K562 (cell line): ENCODE data around the gene FOXE1. TPM values are rescaled to one million over a fixed set of nuclear protein-coding genes. Genes with fewer than 3 reads are reported as not detected.

ENCODE experiments used
- ATAC-seq: fragments of 200-7000 bp; cut with Tn5 transposase; 3 replicates; pipeline ENCODE4 v1.9.1; 2020; ENCODE audit warnings: moderate library complexity
- BruUV-seq: library from RNA; stranded (reverse); fragments of 400-500 nt; replicated peaks from 2 replicates; lab custom pipeline; 2021; lab: Mats Ljungman, UMichigan
- CTCF ChIA-PET: fragments of 300-600 bp; formaldehyde crosslinking; extraction: SDS; loops from one replicate; lab custom pipeline; 2021; ENCODE audit warnings: low intra/inter-chr PET ratio; lab: Yijun Ruan, JAX
- POLR2A ChIA-PET: fragments of 300-600, 350-650 bp; sonication (Branson Sonifier 250); formaldehyde crosslinking; extraction: SDS; loops from one replicate; lab custom pipeline; 2021; ENCODE audit warnings: antibody characterized with exemption, inconsistent platforms; lab: Yijun Ruan, JAX
- DNase-seq, 4 experiments: peaks; one replicate each; pipeline versions ENCODE4 v3.0.0 to v3.0.0-alpha.2; 2011 to 2018; ENCODE audit warnings: low spot score in 3 of 4, mixed read lengths in 3 of 4; ENCODE audit errors: extremely low read depth in 1 of 4
- FAIRE-seq: peaks from 2 replicates; lab custom pipeline; 2011; peaks lifted over from hg19 to GRCh38; lab: Jason Lieb, UNC
- H2AFZ ChIP-seq: 2 replicates; pipeline ENCODE4 v1.6.0; 2011; ENCODE audit warnings: low read depth, low read length, control low read depth, inconsistent platforms
- H3K27ac ChIP-seq: fragments of 200-600 bp; 3 replicates; pipeline ENCODE4 v1.8.0; 2011; ENCODE audit warnings: low read depth, mild to moderate bottlenecking, control low read depth, inconsistent platforms, low read length, moderate library complexity, mixed read lengths; ENCODE audit errors: extremely low read depth
- H3K27me3 ChIP-seq, 2 experiments: fragments of 300-600 bp in 1 of 2; 2 replicates in 1 of 2; 3 replicates in 1 of 2; pipeline versions ENCODE4 v1.6.0 to v1.8.0; 2011; ENCODE audit warnings: inconsistent platforms in 2 of 2, low read length in 2 of 2, mild to moderate bottlenecking in 1 of 2, mixed read lengths in 1 of 2, moderate library complexity in 1 of 2; ENCODE audit not compliant: control insufficient read depth in 2 of 2, insufficient read depth in 2 of 2
- H3K36me3 ChIP-seq: fragments of 300-600 bp; 3 replicates; pipeline ENCODE4 v1.8.0; 2011; ENCODE audit warnings: mild to moderate bottlenecking, low read length, inconsistent platforms; ENCODE audit not compliant: control insufficient read depth, insufficient read depth
- H3K4me1 ChIP-seq, 2 experiments: fragments of 200-600 bp in 1 of 2; replicated peaks in 1 of 2; 2 replicates in 1 of 2; 3 replicates in 1 of 2; pipeline versions ENCODE4 v1.5.1 to v1.8.0; 2011; ENCODE audit warnings: inconsistent platforms in 2 of 2, low read length in 2 of 2, mild to moderate bottlenecking in 1 of 2, mixed read lengths in 1 of 2, moderate library complexity in 1 of 2; ENCODE audit not compliant: control insufficient read depth in 2 of 2, insufficient read depth in 2 of 2
- H3K4me2 ChIP-seq: 2 replicates; pipeline ENCODE4 v1.6.1; 2011; ENCODE audit warnings: low read length, control low read depth, inconsistent platforms, mixed read lengths; ENCODE audit not compliant: insufficient read depth
- H3K4me3 ChIP-seq: fragments of 200-600 bp; sonication (generic), shearing (Covaris generic); 2 replicates; pipeline ENCODE4 v1.5.1; 2016; ENCODE audit warnings: control low read depth, inconsistent platforms
- H3K79me2 ChIP-seq: fragments of 200-600 bp; 3 replicates; pipeline ENCODE4 v1.8.0; 2011; ENCODE audit warnings: low read length, inconsistent platforms; ENCODE audit not compliant: control insufficient read depth, insufficient read depth
- H3K9ac ChIP-seq, 2 experiments: 2 replicates each; pipeline versions ENCODE4 v1.6.0 to v1.6.1; 2011; ENCODE audit warnings: low read depth in 2 of 2, low read length in 2 of 2, control low read depth in 1 of 2, inconsistent platforms in 1 of 2, mild to moderate bottlenecking in 1 of 2, mixed read lengths in 1 of 2; ENCODE audit not compliant: insufficient read depth in 1 of 2
- H3K9me1 ChIP-seq: one replicate; pipeline ENCODE4 v1.6.0; 2011; ENCODE audit warnings: inconsistent platforms, mild to moderate bottlenecking, low read length, moderate library complexity; ENCODE audit not compliant: control insufficient read depth, insufficient read depth
- H3K9me3 ChIP-seq: replicated peaks from 2 replicates; pipeline ENCODE4 v1.5.1; 2011; ENCODE audit warnings: low read depth, low read length, inconsistent platforms; ENCODE audit not compliant: control insufficient read depth, insufficient read depth
- H4K20me1 ChIP-seq: replicated peaks from 2 replicates; pipeline ENCODE4 v1.6.1; 2011; ENCODE audit warnings: low read length, inconsistent platforms, mixed read lengths; ENCODE audit not compliant: control insufficient read depth, insufficient read depth
- ARNT ChIP-seq, 2 experiments: fragments of 450-650 bp; IDR thresholded peaks; 2 replicates each; pipeline ENCODE4 v1.6.1; 2016; ENCODE audit warnings: mild to moderate bottlenecking in 1 of 2
- CTBP1 ChIP-seq: fragments of 450-650 bp; IDR thresholded peaks from 2 replicates; pipeline ENCODE4 v1.6.1; 2016; ENCODE audit warnings: borderline replicate concordance
- EP300 ChIP-seq: IDR thresholded peaks from 2 replicates; pipeline ENCODE4 v1.6.1; 2012; ENCODE audit warnings: low read length, improper control_type of control experiment
- KAT2B ChIP-seq: IDR thresholded peaks from one replicate; pipeline ENCODE4 v1.6.1; 2012; ENCODE audit warnings: low read depth, mild to moderate bottlenecking, control low read depth, inconsistent platforms, low read length, moderate library complexity
- SMC3 ChIP-seq: conservative IDR thresholded peaks from 2 replicates; pipeline ENCODE4 v1.6.1; 2011; ENCODE audit warnings: low read depth, low read length, improper control_type of control experiment; ENCODE audit not compliant: insufficient read depth
- SRSF3 ChIP-seq: fragments of 200-400 bp; formaldehyde crosslinking; IDR thresholded peaks from 2 replicates; pipeline ENCODE4 v1.6.1; 2016; ENCODE audit warnings: mild to moderate bottlenecking, low read length, moderate library complexity; ENCODE audit not compliant: insufficient read depth
- STAG1 ChIP-seq: sonication (generic); formaldehyde crosslinking; IDR thresholded peaks from 2 replicates; pipeline ENCODE4 v1.5.0; 2020; ENCODE audit warnings: missing genetic modification reagents, borderline replicate concordance
- TAF1 ChIP-seq: IDR thresholded peaks from 2 replicates; pipeline ENCODE4 v1.6.1; 2011; ENCODE audit warnings: mild to moderate bottlenecking, low read length, moderate library complexity; ENCODE audit not compliant: insufficient read depth, control insufficient read depth, severe bottlenecking; ENCODE audit errors: extremely low read depth
- ZNF444 ChIP-seq: fragments of 250-450 bp; sonication (Bioruptor Pico); IDR thresholded peaks from 2 replicates; pipeline ENCODE4 v1.4.0; 2020; ENCODE audit warnings: mild to moderate bottlenecking, moderate library complexity
- WGBS: fragments of 100-300 bp; shearing (Covaris generic); methylation state at CpG from one replicate; pipeline ENCODE4 v1.1.6; 2016; ENCODE audit warnings: low coverage, mixed read lengths; ENCODE audit not compliant: insufficient coverage; ENCODE audit errors: missing lambda C conversion rate; 5-methylcytosine and 5-hydroxymethylcytosine counted together
- in situ Hi-C: fragments of 300-500 bp; cut with MboI; formaldehyde crosslinking; loops from 4 replicates; pipeline ENCODE4 v1.15.0; 2018; ENCODE audit warnings: inconsistent platforms, mixed read lengths
- intact Hi-C: fragments of 100-400 bp; cut with micrococcal nuclease; formaldehyde crosslinking; loops from 2 replicates; pipeline ENCODE4 v1.14.2; 2022
- polyA plus RNA-seq, 8 experiments: library from polyadenylated mRNA; depleted of rRNA in 4 of 8; stranded (reverse) in 5 of 8; unstranded in 3 of 8; fragments of >200 nt; fragmentation: Nextera tagmentation in 2 of 8; fragmentation: Illumina TruSeq in 1 of 8; extraction: Ambion mirVana in 2 of 8; extraction: Trizol in 1 of 8; gene quantifications; 2 replicates each; pipeline versions ENCODE4 v1.2.1 to v1.2.3, GENCODE V29; 2011 to 2014; ENCODE audit warnings: inconsistent platforms in 1 of 8, missing spikeins in 1 of 8
- total RNA-seq, 7 experiments: library from RNA; depleted of rRNA in 6 of 7; stranded (reverse); fragments of >200 nt in 6 of 7; fragmentation: Illumina TruSeq in 2 of 7; extraction: Trizol in 2 of 7; gene quantifications; 2 replicates each; pipeline versions ENCODE4 v1.2.1 to v1.2.3, GENCODE V29; 2011 to 2021; ENCODE audit warnings: low replicate concordance in 1 of 7
- TF ChIP-seq, protein P1 (sequence below): fragments of 200-400 bp; formaldehyde crosslinking; IDR thresholded peaks from 2 replicates; pipeline ENCODE4 v1.6.1; 2017; ENCODE audit warnings: mild to moderate bottlenecking, low read depth, low read length, moderate library complexity

FOXE1 gene
- total and polyA plus RNA-seq, 9 of the 15 experiments (the other 6 are each of a cell fraction or from before 2014, with no cell fraction given) = not detected

DNA sequence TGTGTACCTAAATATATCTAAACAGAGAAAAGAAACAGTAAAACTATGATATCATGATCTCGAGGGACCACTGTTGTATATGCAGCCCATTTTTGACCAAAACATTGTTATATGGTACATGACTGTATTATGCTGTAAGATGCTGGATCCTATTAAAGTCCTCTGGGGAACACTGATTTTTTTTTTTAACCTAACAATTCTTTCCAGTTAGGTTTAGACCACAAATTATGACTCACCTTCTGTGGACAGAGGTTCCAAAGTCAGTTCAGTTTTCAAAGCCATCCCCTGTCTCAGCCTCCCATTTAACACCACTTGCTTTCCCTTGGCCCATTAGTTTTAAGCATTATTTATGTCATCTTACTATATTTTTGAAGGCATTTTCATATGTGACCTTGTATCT is 42.2 kb downstream of the FOXE1 start:
- H3K4me1 ChIP-seq = no peaks in the 10 kb centered on the region
- 0% methylated on average over 1 of the region's 1 CpG for WGBS
- no peak overlapping the region for H3K9ac ChIP-seq
- no peak for ATAC-seq
- no peak for TF ChIP-seq TAF1
- no peaks in the 10 kb centered on the region for H4K20me1 ChIP-seq
- H2AFZ ChIP-seq = no peak overlapping the region
- H3K79me2 ChIP-seq = no peaks in the 10 kb centered on the region
- H3K27me3 ChIP-seq = no peaks in the 10 kb centered on the region
- H3K27ac ChIP-seq = no peak overlapping the region
- in situ Hi-C loops = loop anchor here (10.0 kb wide), 1 partner anchor 170 kb away; no protein-coding TSS in a partner anchor
- DNase-seq = no peak
- no peaks in the 10 kb centered on the region for H3K9me3 ChIP-seq
- ChIA-PET POLR2A (interaction anchor here (0.8 to 1.3 kb wide), 2 partner anchors 15 to 26 kb away, joined by 3 to 4 read pairs; no protein-coding TSS in a partner anchor), CTCF (no interaction called here)
- no peak for FAIRE-seq
- no peaks in the 10 kb centered on the region for H3K36me3 ChIP-seq
- no TSS peak for BruUV-seq
- no peak overlapping the region for H3K4me3 ChIP-seq
- no peak overlapping the region for H3K4me2 ChIP-seq
- no peaks in the 10 kb centered on the region for H3K9me1 ChIP-seq
- intact Hi-C loops = loop anchor here (10.0 kb wide), 1 partner anchor 430 kb away; no protein-coding TSS in a partner anchor

DNA sequence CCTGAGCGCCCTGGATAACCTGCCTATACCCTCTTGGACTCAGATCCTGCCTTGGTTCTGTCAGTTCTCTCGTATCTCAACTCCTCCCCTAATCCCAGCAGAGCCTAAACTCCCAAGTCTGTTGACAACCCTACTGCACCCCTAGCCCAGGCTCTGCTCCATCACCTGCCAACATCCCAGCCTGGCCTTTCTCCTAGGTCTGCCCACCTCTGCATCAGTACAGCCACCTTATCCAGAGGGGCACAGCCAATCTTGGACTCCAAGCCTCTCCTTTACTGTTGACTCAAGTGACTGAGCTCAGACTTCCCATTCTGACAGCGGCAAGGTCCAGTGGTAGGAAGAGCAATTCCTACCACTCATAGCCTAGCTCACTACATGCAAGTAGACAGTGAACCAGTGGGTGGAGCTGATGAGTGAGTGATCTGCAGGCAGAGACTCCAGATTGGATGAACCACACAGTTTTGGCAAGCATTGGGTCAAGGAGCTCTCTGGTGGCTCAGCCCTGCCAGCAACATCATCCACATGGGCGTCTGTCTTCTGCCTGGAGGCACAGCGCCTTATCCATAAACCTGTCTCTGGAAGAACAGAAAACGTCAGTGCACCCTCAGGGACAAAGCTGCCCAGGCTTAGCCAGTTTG is 42.8 kb downstream of the FOXE1 start:
- no peak overlapping the region for H3K4me3 ChIP-seq
- no peaks in the 10 kb centered on the region for H3K9me1 ChIP-seq
- intact Hi-C loops (loop anchor here (10.0 kb wide), 1 partner anchor 431 kb away; no protein-coding TSS in a partner anchor), in situ Hi-C loops (loop anchor here (10.0 kb wide), 1 partner anchor 171 kb away; no protein-coding TSS in a partner anchor)
- DNase-seq (peak; percentile 22 to 62 (median 48)), FAIRE-seq (peak; percentile 93), ATAC-seq (peak; percentile 95)
- H3K9me3 ChIP-seq = no peaks in the 10 kb centered on the region
- no peaks in the 10 kb centered on the region for H3K27me3 ChIP-seq
- H3K36me3 ChIP-seq = no peaks in the 10 kb centered on the region
- H3K27ac ChIP-seq = no peak overlapping the region
- no TSS peak for BruUV-seq
- no peak overlapping the region for H3K9ac ChIP-seq
- no peak overlapping the region for H3K4me2 ChIP-seq
- H2AFZ ChIP-seq = no peak overlapping the region
- CTCF ChIA-PET = no interaction called here
- POLR2A ChIA-PET = interaction anchor here (0.6 to 1.3 kb wide), 5 partner anchors 14 to 787 kb away, joined by 3 to 5 read pairs (median 4); no protein-coding TSS in a partner anchor
- WGBS = 22% methylated on average over 6 of the region's 6 CpGs
- no peaks in the 10 kb centered on the region for H3K79me2 ChIP-seq
- H3K4me1 ChIP-seq = no peaks in the 10 kb centered on the region
- H4K20me1 ChIP-seq = no peaks in the 10 kb centered on the region
- TF ChIP-seq STAG1 = peak; percentile 29; the same call in 1 of the 2 replicates
- TF ChIP-seq SMC3 = peak; percentile 36; the same call in 1 of the 2 replicates
- TF ChIP-seq KAT2B = no peak
- TF ChIP-seq, protein P1, sequence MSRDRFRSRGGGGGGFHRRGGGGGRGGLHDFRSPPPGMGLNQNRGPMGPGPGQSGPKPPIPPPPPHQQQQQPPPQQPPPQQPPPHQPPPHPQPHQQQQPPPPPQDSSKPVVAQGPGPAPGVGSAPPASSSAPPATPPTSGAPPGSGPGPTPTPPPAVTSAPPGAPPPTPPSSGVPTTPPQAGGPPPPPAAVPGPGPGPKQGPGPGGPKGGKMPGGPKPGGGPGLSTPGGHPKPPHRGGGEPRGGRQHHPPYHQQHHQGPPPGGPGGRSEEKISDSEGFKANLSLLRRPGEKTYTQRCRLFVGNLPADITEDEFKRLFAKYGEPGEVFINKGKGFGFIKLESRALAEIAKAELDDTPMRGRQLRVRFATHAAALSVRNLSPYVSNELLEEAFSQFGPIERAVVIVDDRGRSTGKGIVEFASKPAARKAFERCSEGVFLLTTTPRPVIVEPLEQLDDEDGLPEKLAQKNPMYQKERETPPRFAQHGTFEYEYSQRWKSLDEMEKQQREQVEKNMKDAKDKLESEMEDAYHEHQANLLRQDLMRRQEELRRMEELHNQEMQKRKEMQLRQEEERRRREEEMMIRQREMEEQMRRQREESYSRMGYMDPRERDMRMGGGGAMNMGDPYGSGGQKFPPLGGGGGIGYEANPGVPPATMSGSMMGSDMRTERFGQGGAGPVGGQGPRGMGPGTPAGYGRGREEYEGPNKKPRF = no peak
- no peak for TF ChIP-seq ARNT (IDR thresholded peaks at IDR 0.05)
- TF ChIP-seq ZNF444 (CRISPR knock-in tag) = no peak
- no peak for TF ChIP-seq CTBP1
- TF ChIP-seq SRSF3 = no peak
- TF ChIP-seq EP300 = no peak
